HG03558 (cell line): ENCODE measurements around the gene METTL23.
"Not testable (repeated sequence)": the region's sequence is repeated elsewhere in the genome, so short reads cannot be mapped to it uniquely, and the experiment has no call there.

Experiments used
- ATAC-seq: cut with Tn5 transposase; IDR thresholded peaks from one replicate; pipeline ENCODE4 v1.9.1; 2021; ENCODE audit warnings: moderate number of reproducible peaks; ENCODE audit not compliant: unreplicated experiment; ENCODE audit errors: extremely low read depth

The METTL23 gene

GRCh38 chr17:76691379-76692191 is 35.1 kb upstream of the METTL23 start:
- no peak for ATAC-seq

GRCh38 chr17:76695059-76695831 is 31.4 kb upstream of the METTL23 start:
- no peak for ATAC-seq

GRCh38 chr17:76696763-76697701 is 29.6 kb upstream of the METTL23 start:
- no peak for ATAC-seq

- ATAC-seq: no peak
These were observed 28.8 kb upstream of the METTL23 start for GRCh38 chr17:76697702-76698465.

DNA sequence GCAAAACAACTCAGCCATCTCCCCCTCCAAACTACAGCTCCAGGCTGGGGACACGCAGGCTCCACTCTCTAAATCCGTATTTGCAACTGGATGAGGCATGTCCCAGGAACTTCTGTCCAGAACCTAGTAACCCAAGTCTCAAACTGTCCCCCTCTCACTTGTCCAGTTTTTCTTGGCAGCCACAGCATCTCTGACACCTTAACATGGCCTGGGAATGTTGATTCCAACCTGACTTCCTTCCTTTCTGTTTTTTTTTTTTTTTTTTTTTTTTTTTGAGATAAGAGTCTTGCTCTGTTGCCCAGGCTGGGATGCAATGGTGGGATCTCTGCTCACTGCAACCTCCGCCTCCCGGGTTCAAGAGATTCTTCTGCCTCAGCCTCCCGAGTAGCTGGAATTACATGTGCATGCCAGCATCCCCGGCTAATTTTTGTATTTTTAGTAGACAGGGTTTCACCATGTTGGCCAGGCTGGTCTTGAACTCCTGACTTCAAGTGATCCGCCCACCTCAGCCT is 28.1 kb upstream of the METTL23 start:
- ATAC-seq: not testable (repeated sequence)

- ATAC-seq: no peak
These were observed 26.4 kb upstream of the METTL23 start for GRCh38 chr17:76700270-76700616.

- no peak for ATAC-seq
These were observed 25.8 kb upstream of the METTL23 start for GRCh38 chr17:76700617-76701470.

- no peak for ATAC-seq
These were observed 25.1 kb upstream of the METTL23 start for GRCh38 chr17:76701471-76701967.

GRCh38 chr17:76702076-76702475 is 24.6 kb upstream of the METTL23 start:
- no peak for ATAC-seq

- ATAC-seq: no peak
These were observed 23.6 kb upstream of the METTL23 start for GRCh38 chr17:76702941-76703637.

DNA sequence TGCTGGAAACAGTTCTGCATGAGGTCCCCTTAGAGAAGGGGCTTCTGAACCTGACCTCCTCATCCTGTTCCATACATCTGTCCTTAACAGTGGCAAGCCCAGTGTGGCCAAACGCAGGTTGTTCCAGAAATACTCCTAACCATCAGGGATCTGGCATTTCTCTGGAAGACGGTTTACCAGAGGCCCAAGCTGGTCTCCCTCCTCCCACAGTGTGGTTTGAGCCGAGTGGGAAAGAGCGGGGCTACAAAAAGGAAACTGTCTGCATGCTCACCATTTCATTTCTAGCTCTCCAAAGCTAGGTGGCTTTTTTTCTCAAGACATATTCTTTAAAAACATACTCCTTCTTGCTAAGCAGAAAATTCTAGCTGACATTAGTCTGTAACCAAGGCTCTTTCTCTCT is 21.8 kb upstream of the METTL23 start:
- no peak for ATAC-seq

DNA sequence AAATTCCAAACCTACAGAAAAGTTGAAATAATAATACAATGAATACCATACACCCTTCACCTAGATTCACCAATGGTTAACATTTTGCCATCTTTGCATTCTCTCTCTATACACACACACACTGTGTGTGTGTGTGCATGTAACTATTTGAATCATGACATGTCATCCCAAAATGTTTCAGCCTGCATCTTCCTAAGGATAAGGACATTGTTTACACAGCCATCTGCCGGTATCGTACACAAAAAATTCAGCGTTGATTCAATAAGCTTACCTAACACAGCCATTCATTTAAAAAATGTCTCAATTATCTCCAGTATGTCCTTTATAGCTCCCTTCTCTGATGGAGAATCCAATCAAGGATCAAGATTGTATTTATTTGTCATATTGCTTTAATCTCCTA is 19.8 kb upstream of the METTL23 start:
- ATAC-seq: no peak

- no peak for ATAC-seq
These were observed 18.4 kb upstream of the METTL23 start for GRCh38 chr17:76707985-76708807.

GRCh38 chr17:76709077-76709950 is 17.3 kb upstream of the METTL23 start:
- ATAC-seq: no peak

DNA sequence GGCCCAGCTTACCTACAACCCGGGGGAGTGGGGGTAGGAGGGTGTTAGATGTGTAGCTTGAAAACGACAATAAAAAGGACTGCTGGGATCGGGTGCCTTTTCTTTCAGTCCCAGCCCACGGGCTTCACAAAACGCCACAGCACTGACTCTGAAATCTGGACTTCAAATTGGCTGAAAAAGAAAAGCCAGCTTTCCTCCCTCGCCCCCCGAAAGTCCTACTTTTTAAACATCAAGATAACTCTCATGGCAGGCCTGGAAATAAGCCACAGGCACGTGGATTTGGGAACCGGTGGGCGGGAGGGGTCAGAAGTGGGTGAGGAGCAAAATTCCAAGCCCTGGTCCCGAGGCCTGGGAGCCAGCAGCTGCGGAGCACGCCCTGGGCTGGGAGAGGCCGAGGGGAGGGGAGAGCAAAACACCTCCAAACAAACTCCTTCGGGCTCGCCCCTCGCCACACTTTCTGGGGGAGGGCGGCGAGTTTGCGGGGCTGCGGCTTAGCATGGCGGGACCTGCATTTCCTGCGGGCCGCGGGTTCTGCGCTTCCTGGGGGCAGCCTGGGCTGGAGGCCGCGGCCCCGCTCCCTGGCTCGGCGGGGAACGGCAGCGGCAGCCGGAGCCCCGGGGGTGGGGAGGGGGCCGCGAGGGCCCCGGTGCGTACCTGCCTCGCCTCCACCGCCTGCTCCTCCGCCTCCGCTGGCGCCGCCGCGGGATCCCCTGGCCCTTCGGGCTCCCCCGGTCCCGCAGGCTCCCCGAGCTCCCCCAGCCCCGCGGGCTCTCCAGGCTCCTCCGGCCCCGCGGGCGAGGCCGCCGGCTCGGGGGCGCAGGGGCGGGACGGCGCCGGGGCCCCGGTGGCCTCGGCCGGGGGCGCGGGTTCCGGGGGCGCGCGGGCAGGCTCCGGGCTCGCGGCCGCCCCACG is 16.4 kb upstream of the METTL23 start:
- not testable (repeated sequence) for ATAC-seq
